Iris pigment epithelial cell (primary cell): ENCODE data around the gene CFAP92.

Experiments used
- DNase-seq: peaks from one replicate; pipeline ENCODE4 v3.0.0-alpha.2; 2011; ENCODE audit warnings: low read depth

The CFAP92 gene

DNA sequence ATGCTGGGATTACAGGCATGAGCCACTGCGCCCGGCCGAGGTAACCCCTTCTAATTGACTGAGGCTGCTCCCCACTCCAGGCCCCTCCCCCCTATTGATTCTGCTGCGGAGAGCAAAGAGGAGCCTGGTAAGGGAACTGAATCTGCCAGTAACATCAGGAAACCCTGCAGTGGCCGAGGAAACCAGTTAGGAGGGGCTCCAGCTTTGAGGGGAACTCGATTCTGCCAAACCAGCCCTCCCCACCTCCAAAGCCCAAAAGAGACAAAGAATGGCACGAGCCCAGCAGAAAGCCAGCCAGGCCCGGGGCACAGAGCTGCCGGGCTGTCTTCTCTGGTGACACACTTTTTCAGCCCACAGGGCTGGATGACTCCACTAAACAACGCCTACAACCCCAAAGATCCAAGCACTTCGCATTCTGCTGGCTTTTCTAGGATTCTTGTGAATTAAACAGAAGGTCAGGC is 129.5 kb downstream of the CFAP92 start:
- DNase-seq: no peak

DNA sequence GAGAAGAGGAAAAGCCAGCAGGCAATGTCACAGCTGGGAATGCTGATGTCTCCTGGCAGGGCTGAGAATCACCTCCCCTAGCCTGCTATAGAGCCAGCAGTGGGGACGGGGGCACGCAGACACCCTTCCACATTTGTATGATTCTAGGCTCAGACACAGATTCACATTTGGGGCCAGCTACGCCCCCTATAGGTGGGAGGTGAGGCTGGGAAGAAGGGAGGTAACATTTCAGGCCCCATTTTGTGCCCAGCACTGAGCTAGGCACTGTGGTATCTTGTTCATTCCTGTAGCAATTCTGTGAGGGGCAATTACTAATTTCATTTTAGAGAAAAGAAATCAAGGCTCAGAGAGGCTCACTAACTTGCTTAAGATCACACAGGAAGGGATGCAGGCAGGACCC is 130.3 kb downstream of the CFAP92 start:
- no peak for DNase-seq

DNA sequence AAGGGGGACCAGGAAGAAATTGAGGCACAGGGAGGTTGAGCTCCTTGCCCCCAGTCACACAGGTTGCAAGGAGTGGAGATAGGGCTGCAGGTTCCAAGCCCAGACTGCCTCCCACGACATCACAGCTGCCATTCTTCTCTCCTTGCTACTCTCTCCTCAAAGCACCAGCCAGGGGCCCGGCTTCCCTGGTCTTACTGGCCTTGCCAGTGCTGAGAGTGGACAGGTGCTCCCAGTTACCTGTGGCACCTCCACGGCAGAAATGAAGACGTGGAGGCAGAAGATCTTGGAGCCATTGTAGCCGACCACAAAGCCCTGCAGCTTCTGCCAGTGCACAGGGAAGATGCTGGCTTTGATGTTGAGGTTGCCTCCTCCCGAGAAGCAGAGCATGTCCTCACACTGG is 132.4 kb downstream of the CFAP92 start:
- DNase-seq: no peak
